Activated B cell treated with CpG ODN at 0.5 μM for 24 hours (primary cell): Measurements from ENCODE around the gene SREBF1. TPM values are rescaled to one million over a fixed set of nuclear protein-coding genes. Genes with fewer than 3 reads are reported as not detected.

Experiments
- ATAC-seq: fragments of 200-7000 bp; cut with Tn5 transposase; one replicate; pipeline ENCODE4 v1.10.0; 2021; ENCODE audit warnings: low read depth, mild to moderate bottlenecking, moderate library complexity
- CTCF ChIA-PET: fragments of 350-600 bp; sonication (Branson Sonifier 250); formaldehyde crosslinking; loops from one replicate; lab custom pipeline; 2021; ENCODE audit warnings: antibody characterized with exemption; lab: Charles Lee
- POLR2A ChIA-PET: fragments of 350-600 bp; sonication (Branson Sonifier 250); formaldehyde crosslinking; loops from one replicate; lab custom pipeline; 2021; ENCODE audit warnings: antibody characterized with exemption; lab: Charles Lee
- DNase-seq: peaks from one replicate; pipeline ENCODE4 v3.0.0; 2022
- H3K27ac Mint-ChIP-seq: one replicate; pipeline ENCODE4 v1.8.0; 2020; ENCODE audit warnings: mixed read lengths
- H3K27me3 Mint-ChIP-seq: one replicate; pipeline ENCODE4 v1.8.0; 2021; ENCODE audit warnings: mixed read lengths
- H3K36me3 Mint-ChIP-seq: one replicate; pipeline ENCODE4 v1.8.0; 2021; ENCODE audit warnings: low read depth, mixed read lengths
- H3K4me1 Mint-ChIP-seq: one replicate; pipeline ENCODE4 v1.8.0; 2021; ENCODE audit warnings: mixed read lengths
- H3K4me3 Mint-ChIP-seq: one replicate; pipeline ENCODE4 v1.8.0; 2020; ENCODE audit warnings: mild to moderate bottlenecking, mixed read lengths
- H3K9me3 Mint-ChIP-seq: one replicate; pipeline ENCODE4 v1.8.0; 2020; ENCODE audit warnings: mixed read lengths
- intact Hi-C: fragments of 100-400 bp; cut with micrococcal nuclease; formaldehyde crosslinking; loops from one replicate; pipeline ENCODE4 v1.15.1; 2024
- total RNA-seq: library from RNA; stranded (reverse); gene quantifications from 2 replicates; pipeline ENCODE4 v1.2.3, GENCODE V29; 2022
- TF ChIP-seq, protein P1 (sequence below): fragments of 200-600 bp; IDR thresholded peaks from one replicate; pipeline ENCODE4 v1.8.0; 2022; ENCODE audit warnings: antibody characterized with exemption, mild to moderate bottlenecking

SREBF1 gene
- total RNA-seq, 1 donor from 2014 or later, result 19.7 TPM

DNA sequence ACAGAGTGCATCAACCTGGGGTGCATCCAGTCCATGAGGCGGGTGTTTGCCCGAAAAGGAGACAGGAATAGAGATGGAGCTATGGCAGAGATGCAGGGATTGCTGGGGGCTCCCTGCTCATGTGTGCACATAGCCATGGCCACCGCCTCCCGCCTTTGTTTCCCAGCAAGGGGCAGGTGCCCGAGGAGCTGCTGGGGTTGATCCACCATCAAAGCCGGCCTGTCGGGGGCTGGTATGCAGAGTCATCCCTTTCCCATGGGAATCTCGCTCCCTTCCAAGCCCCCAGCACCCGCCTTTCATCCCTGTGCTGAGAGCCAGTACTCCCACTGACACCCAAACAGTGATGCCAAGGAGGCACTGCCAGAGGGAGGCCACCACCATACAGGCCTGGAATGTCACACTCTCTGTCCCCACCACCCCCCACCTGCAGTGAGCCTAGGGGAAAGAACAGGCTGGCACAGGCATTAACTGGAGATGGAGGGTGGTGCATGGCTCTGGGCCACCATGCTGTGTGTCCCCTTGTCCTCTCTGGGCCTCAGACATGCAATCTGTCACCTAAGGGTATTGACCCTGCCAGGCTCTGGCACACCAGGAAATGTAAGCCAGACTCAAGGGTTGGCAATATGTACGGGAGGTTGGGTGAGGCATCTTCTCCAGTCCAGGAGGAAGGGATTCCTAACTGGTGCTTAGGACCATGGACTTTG is 65.1 kb downstream of the SREBF1 start:
- Mint-ChIP-seq H3K36me3 (no peaks in the 10 kb centered on the region), H3K4me1 (peaks cover 18% of the 10 kb centered on the region), H3K9me3 (no peaks in the 10 kb centered on the region), H3K27me3 (no peaks in the 10 kb centered on the region), H3K4me3 (no peak overlapping the region), H3K27ac (no peak overlapping the region)
- ChIA-PET POLR2A (no interaction called here), CTCF (no interaction called here)
- ATAC-seq (no peak), DNase-seq (no peak)
- intact Hi-C loops, result no loop called here
- TF ChIP-seq, protein P1, sequence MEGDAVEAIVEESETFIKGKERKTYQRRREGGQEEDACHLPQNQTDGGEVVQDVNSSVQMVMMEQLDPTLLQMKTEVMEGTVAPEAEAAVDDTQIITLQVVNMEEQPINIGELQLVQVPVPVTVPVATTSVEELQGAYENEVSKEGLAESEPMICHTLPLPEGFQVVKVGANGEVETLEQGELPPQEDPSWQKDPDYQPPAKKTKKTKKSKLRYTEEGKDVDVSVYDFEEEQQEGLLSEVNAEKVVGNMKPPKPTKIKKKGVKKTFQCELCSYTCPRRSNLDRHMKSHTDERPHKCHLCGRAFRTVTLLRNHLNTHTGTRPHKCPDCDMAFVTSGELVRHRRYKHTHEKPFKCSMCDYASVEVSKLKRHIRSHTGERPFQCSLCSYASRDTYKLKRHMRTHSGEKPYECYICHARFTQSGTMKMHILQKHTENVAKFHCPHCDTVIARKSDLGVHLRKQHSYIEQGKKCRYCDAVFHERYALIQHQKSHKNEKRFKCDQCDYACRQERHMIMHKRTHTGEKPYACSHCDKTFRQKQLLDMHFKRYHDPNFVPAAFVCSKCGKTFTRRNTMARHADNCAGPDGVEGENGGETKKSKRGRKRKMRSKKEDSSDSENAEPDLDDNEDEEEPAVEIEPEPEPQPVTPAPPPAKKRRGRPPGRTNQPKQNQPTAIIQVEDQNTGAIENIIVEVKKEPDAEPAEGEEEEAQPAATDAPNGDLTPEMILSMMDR, result no peak

DNA sequence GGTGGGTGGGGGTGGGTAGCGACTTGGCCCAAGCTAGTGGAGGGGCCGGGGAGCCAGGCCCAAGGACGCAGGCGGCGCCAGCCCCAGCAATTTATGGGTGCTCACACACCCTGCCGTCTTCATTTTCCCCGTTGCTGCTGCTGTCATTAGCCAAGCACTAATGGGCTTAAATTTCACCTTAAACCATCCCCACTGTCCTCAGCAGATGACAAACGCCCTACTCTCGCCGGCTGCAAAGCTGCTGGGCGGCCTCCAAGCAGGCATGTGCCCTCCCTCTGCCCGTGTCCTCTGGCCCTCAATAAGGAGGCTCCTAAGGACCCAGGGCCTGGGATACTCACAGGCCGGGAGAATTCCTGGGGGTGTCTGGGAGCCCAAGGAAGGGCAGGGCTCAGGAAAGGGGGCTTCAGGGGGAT is 66.1 kb downstream of the SREBF1 start:
- TF ChIP-seq, protein P1, result no peak
- Mint-ChIP-seq H3K4me1 (peaks cover 28% of the 10 kb centered on the region), H3K27me3 (no peaks in the 10 kb centered on the region), H3K27ac (no peak overlapping the region), H3K9me3 (no peaks in the 10 kb centered on the region), H3K36me3 (no peaks in the 10 kb centered on the region), H3K4me3 (no peak overlapping the region)
- intact Hi-C loops, result no loop called here
- POLR2A ChIA-PET, result no interaction called here
- ATAC-seq, result no peak
- DNase-seq, result no peak
- CTCF ChIA-PET, result no interaction called here

DNA sequence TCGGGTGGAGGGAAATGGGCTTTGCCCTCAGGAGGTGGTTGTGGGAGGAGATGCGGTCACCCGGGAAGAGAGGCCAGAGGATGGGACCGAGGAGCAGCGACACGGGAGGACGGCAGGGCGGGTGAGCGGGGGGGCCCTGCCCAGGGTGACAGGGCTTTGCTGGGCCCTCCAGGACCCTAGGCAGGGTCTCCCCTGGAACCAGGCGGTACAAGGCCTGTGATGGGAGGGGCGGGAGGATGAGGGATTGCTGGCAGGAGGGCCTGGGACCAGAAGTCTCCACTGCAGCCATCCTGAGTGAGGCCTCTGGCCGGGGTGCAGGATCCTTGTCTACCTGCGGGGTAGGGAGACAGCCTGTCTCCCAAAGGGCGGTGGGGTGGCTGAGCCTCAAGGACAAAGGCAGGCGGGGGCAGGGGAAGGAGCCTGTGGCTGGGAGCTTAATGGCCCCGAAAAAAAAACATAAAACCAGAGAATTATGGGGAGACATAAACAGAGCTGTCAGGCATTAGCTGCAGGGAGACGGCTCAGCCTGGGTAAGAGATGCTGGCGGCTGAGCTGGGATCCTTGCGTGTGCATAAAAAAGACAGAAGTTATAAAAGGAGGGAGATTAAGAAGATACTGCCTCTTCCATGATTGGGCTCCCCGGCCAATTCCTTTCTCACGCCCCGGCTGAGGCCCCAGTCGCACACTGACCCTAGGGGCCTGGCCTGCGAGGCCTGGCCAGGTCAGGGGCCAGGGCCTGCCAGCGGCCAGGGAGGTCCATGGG is 66.7 kb downstream of the SREBF1 start:
- H3K4me3 Mint-ChIP-seq, result no peak overlapping the region
- DNase-seq (no peak), ATAC-seq (no peak)
- H3K27me3 Mint-ChIP-seq, result no peaks in the 10 kb centered on the region
- ChIA-PET POLR2A (no interaction called here), CTCF (no interaction called here)
- TF ChIP-seq, protein P1, result no peak
- intact Hi-C loops, result no loop called here
- H3K4me1 Mint-ChIP-seq, result peaks cover 34% of the 10 kb centered on the region
- H3K27ac Mint-ChIP-seq, result no peak overlapping the region
- no peaks in the 10 kb centered on the region for H3K9me3 Mint-ChIP-seq
- H3K36me3 Mint-ChIP-seq, result no peaks in the 10 kb centered on the region

DNA sequence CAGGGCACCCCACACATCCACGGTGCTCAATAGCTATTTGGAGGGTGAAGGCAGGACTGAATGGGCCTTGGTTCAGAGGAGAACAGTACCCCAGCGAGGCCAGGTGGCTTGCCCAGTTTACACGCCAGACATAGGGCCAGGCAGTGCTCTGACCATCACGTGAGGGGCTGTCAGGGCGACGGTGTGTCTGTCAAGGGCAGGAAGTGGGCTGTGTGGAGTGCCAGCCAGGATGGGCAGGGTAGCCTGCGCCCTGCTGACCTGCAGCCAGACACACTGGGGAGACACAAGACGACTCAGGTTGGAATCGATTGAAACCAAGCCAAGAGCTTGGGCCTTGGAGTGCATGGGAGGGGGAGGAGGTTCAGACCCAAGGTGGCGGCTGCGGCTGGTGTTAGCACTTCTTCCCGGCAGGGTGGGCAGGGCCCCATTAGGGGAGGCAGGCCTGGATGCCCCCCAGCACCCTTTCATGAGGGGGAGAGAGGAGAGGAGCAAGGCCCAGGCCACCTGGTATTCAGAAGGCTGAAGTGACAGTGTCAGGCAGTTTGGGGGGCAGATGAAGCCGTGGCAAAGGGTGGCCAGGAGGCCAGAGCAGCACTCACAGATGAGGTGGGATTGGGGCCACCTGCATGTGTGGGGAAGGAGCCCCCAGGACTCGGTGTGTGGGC is 68.2 kb downstream of the SREBF1 start:
- DNase-seq (no peak), ATAC-seq (no peak)
- ChIA-PET CTCF (no interaction called here), POLR2A (no interaction called here)
- Mint-ChIP-seq H3K4me1 (peaks cover 46% of the 10 kb centered on the region), H3K9me3 (no peaks in the 10 kb centered on the region), H3K4me3 (no peak overlapping the region), H3K27me3 (no peaks in the 10 kb centered on the region), H3K27ac (no peak overlapping the region), H3K36me3 (no peaks in the 10 kb centered on the region)
- TF ChIP-seq, protein P1, result no peak
- intact Hi-C loops, result no loop called here

DNA sequence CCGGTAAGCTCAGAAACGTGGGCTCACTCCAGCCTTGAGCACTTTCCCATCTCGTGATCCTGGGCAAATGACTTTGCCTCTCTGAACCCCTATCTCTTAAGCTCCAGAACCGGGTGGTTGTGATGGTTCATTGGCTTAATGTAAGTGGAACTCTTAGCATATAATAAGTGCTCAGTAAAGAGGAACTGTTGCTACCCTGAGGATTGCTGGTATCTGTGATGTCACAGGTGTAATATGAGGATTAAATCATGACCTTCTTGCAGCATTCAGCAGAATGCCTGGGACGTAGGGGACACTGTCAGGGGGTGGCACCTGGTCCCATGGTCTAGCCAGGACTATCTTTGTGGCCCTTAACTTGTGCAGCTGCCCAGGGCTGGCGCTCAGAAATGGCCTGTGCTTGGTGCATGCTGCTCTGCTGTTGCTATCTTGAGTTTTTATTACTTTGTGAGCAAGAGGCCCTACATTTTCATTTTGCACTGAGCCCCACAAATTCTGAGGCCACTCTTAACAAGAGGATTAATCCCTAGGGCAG is 68.8 kb downstream of the SREBF1 start:
- DNase-seq (no peak), ATAC-seq (no peak)
- ChIA-PET POLR2A (no interaction called here), CTCF (no interaction called here)
- H3K4me3 Mint-ChIP-seq, result no peak overlapping the region
- no peaks in the 10 kb centered on the region for H3K9me3 Mint-ChIP-seq
- TF ChIP-seq, protein P1, result no peak
- no peak overlapping the region for H3K27ac Mint-ChIP-seq
- intact Hi-C loops, result loop anchor here (2.0 kb wide), 1 partner anchor 15 kb away; no protein-coding TSS in a partner anchor
- H3K27me3 Mint-ChIP-seq, result no peaks in the 10 kb centered on the region
- no peaks in the 10 kb centered on the region for H3K36me3 Mint-ChIP-seq
- peaks cover 47% of the 10 kb centered on the region for H3K4me1 Mint-ChIP-seq
